GM20431 (cell line): Measurements from ENCODE around the gene OR10T2.
"Not testable (repeated sequence)": the region's sequence is repeated elsewhere in the genome, so short reads cannot be mapped to it uniquely, and the experiment has no call there.

Experiments used
- in situ Hi-C: fragments of 300-500 bp; cut with MseI, MboI; formaldehyde crosslinking; loops from one replicate; pipeline ENCODE4 v1.15.0; 2020; ENCODE audit warnings: low sequenced_read_pairs; ENCODE audit not compliant: unreplicated experiment

OR10T2 gene

DNA sequence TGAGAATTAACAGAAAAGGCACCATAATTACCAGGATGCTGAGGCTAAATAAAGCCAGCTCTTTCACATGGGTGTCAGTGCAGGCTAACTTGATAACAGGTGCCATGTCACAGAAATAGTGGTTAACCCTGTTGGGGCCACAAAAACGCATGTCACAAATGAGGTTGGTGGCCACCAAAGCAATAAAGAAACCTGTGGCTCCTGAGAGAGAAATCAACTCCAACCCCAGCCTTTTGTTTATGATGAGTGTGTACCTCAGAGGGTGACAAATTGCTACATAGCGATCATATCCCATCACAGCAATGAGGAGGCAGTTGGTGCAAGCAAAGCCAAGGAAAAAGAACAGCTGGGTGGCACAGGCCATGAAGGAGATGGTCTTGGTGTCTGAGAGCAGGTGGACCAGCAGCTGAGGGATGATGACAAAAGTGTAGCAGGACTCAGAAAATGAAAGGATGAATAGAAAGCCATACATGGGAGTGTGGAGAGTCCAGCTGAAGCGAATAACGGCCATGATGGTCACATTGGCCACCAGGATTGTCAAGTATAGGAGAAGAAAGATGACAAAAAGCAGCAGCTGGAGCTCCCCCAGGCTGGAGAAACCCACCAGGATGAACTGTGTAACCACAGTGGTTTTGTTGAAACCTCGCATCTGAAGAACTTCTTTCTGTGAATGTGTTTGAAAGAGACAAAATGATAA is at the start of gene OR10T2:
OR10T2 (minus strand) TSS at position 649 of the 697 bp plus-strand sequence; CDS start at position 649, 0 bp downstream.
- in situ Hi-C loops = no loop called here

- in situ Hi-C loops = no loop called here
These were observed 46.1 kb upstream of the OR10T2 start for GRCh38 chr1:158445376-158445775.

DNA sequence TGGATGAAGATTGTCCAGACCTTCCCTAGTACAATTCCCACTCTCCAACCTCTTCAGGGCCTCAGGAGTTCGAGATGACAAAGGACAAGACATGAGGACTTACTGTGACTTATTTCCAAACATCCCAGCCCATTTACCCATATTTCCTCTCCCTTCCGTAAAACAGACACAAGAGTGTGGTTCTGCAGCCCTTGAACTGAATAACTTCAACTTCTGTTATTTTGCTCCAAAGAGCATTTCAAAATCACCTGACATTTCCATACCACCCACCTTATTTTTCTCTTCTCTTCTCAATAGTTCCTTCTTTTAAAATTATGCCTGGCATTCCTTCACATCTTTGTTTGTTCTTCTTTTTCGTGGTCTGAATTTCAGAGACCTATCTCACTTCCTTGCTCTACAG is 35.5 kb upstream of the OR10T2 start:
- in situ Hi-C loops = no loop called here

DNA sequence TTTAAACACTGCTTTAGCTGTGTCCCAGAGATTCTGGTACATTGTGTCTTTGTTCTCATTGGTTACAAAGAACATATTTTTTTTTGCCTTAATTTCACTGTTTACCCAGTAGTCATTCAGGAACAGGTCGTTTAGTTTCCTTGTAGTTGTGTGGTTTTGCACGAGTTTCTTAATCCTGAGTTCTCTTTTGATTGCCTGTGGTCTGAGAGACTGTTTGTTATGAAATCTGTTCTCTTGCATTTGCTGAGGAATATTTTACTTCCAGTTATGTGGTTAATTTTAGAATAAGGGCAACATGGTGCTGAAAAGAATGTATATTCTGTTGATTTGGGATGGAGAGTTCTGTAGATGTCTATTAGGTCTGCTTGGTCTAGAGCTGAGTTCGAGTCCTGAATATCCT is 30.9 kb upstream of the OR10T2 start:
- in situ Hi-C loops = not testable (repeated sequence)

DNA sequence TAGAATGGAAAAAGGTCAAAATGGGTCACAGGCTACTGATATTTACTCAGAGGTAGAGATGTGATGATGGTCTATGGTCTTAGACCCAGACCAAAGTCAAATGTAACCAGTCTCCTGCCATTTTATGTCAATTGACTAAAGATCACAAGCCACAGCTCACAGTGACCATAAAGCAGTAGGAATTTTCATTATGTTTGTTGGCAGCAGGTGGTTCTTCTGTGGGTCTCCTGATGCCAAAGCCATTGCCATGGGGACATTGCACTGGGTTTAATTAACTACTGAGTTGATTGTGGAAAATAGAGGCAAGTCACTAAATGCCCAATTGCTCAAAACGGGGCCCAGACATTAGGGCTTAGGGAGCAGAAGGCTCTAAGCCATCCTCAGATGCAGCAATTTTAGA is 26.9 kb upstream of the OR10T2 start, which contains the start of gene OR10K2:
OR10K2 (minus strand) TSS at position 101 of the 400 bp plus-strand sequence. CDS start 5,371 bp downstream, outside the sequence.
- in situ Hi-C loops = no loop called here

DNA sequence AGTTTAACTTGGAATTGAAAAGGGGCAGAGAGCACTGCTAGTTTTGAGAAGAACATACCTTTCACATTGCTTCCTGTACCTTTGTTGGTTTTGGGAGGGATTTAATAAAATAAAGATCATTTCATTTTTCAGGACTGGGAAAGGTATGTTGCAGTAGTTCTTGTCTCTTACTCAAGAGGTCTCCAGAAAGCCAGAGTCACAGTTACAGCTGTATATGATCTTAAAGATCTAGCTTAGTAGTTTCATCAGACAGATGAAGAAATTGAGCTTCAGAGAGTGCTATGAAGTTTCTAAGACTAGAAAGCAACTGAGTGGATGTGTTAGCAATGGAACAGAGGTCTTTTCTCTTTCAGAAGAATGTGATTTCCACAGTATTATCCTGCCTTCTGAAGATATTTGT is 25.8 kb upstream of the OR10T2 start:
- in situ Hi-C loops = no loop called here

DNA sequence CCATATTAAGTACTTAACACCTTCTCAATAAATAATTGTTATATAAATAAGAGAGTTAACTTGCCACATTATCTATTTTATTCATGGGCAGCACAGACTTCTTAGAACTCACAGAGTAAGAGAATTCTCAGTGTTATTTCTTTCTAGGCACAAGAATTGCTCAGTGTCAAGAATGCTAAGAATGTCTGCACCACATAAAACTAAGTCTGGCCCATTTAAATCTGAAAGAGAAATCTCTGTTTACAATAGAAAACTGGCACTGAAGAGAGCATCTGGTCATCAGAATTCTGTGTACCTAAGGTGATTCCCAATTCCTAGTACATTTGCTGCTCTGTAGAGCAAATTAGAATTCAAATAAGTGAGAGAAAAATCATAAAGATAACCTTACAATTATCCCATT is 22.9 kb upstream of the OR10T2 start:
- in situ Hi-C loops = no loop called here

DNA sequence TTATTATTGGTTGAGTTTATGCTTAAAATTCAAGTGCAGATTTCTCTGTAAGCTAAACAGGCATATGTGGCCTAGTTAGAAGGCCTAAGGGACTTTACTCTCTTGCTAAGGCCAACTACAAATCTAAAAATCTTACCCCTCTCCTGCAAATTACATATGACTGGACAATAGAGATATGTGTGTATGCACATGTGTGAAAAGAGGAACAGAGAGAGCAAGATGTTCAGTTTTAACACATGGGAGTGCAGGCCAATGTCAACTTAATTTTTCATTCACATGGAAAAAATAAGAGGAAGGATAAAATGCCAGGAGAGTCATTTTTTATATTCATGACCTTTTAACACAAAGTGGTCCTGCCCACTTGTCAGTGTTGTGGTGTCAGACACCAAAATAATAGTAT is 18.3 kb upstream of the OR10T2 start:
- in situ Hi-C loops = no loop called here

- in situ Hi-C loops = no loop called here
These were observed 15.5 kb upstream of the OR10T2 start for GRCh38 chr1:158414651-158415345.

GRCh38 chr1:158407092-158407491 is 7.8 kb upstream of the OR10T2 start:
- in situ Hi-C loops = no loop called here

DNA sequence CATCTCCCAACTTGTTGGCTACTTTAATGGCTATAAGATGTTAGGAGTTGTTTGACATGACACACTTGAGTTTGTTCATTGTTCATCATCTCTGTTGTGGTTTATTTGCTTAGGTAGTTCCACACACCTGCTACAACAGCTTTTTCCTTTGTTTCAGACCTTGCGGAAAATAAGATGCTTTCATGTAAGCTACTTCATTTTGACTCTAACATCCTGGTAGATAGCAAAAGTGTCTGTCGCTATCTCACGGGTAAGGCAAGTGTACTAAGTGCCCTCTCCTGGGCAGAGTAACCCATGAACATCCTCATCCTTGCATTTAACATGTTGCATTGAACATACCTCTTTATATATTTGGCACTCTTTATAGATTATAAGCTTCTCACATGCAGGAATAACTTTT is 1.6 kb upstream of the OR10T2 start:
- in situ Hi-C loops = no loop called here

- in situ Hi-C loops = no loop called here
These were observed 2.6 kb downstream of the OR10T2 start for GRCh38 chr1:158396646-158397045.

DNA sequence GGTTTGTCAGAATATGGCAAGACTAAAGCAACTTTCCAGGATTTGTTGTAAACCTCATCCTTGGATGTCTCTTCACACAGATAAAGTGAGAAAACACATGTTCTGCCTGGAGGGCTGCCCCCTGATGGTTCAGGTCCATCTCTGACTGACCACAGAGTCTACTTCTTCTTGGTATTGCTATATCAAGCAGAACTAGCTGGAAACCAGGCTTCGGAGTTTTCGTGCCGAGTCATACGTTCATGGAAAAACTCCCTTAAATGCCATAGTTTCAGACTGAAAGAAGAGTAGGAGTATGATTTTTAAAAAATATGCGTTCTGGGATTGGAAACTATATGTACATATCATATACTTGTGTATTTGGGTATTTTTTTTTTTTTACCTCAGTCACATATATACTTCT is 5.8 kb downstream of the OR10T2 start:
- in situ Hi-C loops = no loop called here

DNA sequence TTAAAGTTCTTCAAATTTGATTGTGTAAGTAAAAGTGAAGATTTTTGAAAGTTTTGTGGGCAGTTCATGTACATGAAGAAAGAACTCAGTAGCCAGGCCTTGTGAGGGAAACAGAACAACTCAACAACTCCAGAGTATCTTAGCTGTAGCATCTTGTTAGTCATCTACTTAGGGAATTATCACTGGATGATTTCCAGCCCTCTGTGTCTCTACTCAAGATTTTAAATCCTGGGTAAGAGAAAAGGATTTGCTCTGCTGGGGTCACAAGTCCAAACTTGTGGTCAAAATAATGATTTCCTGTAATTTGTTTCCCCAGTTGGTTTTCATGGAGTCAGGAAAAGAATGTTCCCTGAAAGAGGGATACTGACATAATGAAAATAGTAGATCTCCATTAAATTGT is 8.2 kb downstream of the OR10T2 start:
- in situ Hi-C loops = no loop called here

DNA sequence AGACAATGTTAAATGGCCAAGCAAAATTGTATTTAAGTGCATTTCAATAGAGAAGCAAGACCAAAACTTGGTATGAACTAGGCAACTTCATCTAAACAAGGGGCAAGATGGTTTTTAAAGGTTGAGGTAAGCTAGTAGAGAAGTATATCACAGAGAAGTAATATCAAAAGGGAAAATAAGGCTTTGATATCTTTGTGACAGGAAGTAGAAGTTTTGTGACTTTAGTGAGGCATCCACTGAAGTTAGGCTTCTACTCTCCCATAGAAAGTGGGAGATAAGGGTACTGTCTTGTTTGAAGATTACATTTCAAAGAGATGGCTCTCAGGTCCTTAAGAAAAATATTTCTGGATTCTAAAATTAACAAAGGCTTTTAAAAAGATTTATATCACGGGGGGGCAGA is 8.9 kb downstream of the OR10T2 start:
- in situ Hi-C loops = no loop called here

GRCh38 chr1:158374860-158375259 is 24.4 kb downstream of the OR10T2 start:
- in situ Hi-C loops = no loop called here

DNA sequence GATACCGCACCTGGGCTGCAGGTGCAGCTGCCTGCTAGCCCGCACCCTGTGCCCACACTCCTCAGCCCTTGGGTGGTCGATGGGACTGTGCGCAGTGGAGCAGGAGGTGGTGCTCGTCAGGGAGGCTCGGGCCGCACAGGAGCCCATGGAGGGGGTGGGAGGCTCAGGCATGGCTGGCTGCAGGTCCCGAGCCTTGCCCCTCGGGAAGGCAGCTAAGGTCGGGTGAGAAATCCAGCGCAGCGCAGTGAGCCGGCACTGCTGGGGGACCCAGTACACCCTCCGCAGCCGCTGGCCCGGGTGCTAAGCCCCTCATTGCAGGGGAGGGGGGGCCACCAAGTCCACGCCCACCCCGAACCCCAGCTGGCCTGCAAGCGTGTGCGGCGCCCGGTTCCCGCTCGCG is 25.2 kb downstream of the OR10T2 start:
- in situ Hi-C loops = not testable (repeated sequence)

GRCh38 chr1:158371188-158371953 is 27.9 kb downstream of the OR10T2 start:
- in situ Hi-C loops = no loop called here

GRCh38 chr1:158366783-158367182 is 32.5 kb downstream of the OR10T2 start:
- in situ Hi-C loops = no loop called here

DNA sequence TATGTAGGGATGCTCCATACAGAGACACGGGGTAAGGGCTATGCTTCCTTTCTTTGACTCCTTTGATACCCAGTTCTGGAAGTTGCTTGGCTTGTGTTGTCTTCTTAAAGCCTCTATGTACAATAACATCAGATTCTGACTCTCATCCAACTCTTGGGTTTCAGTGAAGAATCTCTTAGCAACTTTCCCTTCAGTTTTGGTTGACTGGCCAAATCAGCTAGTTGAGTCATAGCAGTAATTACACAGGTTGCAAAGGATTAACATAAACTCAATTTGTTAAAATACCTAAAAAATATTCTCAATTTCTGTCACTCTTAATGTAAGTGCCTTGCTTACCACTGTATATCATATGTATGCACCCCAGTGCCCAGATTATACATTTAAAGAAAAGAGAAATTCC is 36.3 kb downstream of the OR10T2 start:
- in situ Hi-C loops = no loop called here

- in situ Hi-C loops = no loop called here
These were observed 36.8 kb downstream of the OR10T2 start for GRCh38 chr1:158362482-158362881.
